Smooth muscle cell of the pulmonary artery (primary cell): ENCODE results near the gene ADGRA3. TPM values are rescaled to one million over a fixed set of nuclear protein-coding genes. Genes with fewer than 3 reads are reported as not detected.

ENCODE experiments used
- total RNA-seq: library from RNA; depleted of rRNA; stranded (reverse); fragments of >200 nt; gene quantifications from 2 replicates; pipeline ENCODE4 v1.2.3, GENCODE V29; 2014

The ADGRA3 gene
- 23.0 and 35.9 TPM in 2 replicates for total RNA-seq

DNA sequence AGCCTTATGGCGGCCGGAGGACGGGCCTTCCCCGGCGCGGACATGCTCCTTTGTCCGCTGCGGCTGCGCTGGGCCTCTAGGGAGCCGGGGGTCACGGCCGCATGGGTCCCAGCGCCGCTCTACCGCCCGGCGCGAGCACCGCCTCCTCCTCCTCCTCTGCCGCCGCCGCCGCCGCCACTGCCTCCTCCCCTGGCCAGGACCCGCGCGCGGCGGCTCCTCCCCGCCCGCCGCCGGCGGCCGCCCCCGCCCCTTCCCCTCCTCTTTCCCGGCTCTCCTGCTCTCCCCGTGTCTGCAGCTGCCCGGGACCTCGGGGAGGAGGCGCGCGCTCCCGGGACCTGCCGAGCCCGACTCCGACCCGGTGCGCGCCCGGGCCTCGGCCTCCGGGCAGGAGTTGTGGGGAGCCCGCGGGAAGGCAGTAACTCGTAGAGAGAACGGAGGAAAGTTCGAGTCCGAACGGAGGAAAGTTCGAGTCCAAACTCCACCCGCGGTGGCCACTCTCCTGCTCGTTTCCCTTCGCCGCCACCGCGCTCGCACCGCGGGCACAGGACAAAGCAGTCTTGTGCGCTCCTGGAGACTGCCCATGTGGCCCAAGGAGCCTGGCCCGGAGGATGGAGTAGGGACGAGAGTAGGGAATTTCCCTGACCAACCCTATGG lies at the start of gene ADGRA3:
TSS of gene ADGRA3 (minus strand) at position 179 of the 654 bp plus-strand sequence. CDS start 282 bp downstream, outside the sequence.

Other genes starting within 250 kb of the ADGRA3 start
- gene GBA3, start 176.9 kb upstream of the ADGRA3 start, total RNA-seq = 0.07 TPM in 1 of 2 replicates, not detected in the other